COLO668 (cell line): Measurements from ENCODE around the gene CHRNA1.
"Not testable (repeated sequence)": the region's sequence is repeated elsewhere in the genome, so short reads cannot be mapped to it uniquely, and the experiment has no call there.

ENCODE experiments used
- DNase-seq: peaks from one replicate; lab custom pipeline; 2025; ENCODE audit not compliant: unreplicated experiment; lab: John Stamatoyannopoulos, UW

Gene CHRNA1

GRCh38 chr2:174717916-174718315 is 46.4 kb downstream of the CHRNA1 start:
- no peak for DNase-seq

GRCh38 chr2:174717273-174717672 is 47.0 kb downstream of the CHRNA1 start:
- DNase-seq, result no peak

- DNase-seq, result no peak
Observed at GRCh38 chr2:174716785-174717184, 47.5 kb downstream of the CHRNA1 start.

GRCh38 chr2:174713686-174714085 is 50.6 kb downstream of the CHRNA1 start:
- DNase-seq, result no peak

- no peak for DNase-seq
Observed at GRCh38 chr2:174711206-174711605, 53.1 kb downstream of the CHRNA1 start.

GRCh38 chr2:174709416-174710004 is 54.8 kb downstream of the CHRNA1 start:
- DNase-seq, result not testable (repeated sequence)

GRCh38 chr2:174708713-174709112 is 55.6 kb downstream of the CHRNA1 start:
- DNase-seq, result no peak

- no peak for DNase-seq
Observed at GRCh38 chr2:174705321-174705720, 59.0 kb downstream of the CHRNA1 start.

GRCh38 chr2:174704642-174705041 is 59.6 kb downstream of the CHRNA1 start:
- no peak for DNase-seq

- no peak for DNase-seq
Observed at GRCh38 chr2:174704061-174704460, 60.2 kb downstream of the CHRNA1 start.

GRCh38 chr2:174703430-174703829 is 60.8 kb downstream of the CHRNA1 start:
- DNase-seq, result no peak

- DNase-seq, result no peak
Observed at GRCh38 chr2:174702541-174702940, 61.7 kb downstream of the CHRNA1 start.

GRCh38 chr2:174699993-174700766 is 64.1 kb downstream of the CHRNA1 start:
- no peak for DNase-seq
